Measurements from ENCODE around the gene TTC17.

DNA sequence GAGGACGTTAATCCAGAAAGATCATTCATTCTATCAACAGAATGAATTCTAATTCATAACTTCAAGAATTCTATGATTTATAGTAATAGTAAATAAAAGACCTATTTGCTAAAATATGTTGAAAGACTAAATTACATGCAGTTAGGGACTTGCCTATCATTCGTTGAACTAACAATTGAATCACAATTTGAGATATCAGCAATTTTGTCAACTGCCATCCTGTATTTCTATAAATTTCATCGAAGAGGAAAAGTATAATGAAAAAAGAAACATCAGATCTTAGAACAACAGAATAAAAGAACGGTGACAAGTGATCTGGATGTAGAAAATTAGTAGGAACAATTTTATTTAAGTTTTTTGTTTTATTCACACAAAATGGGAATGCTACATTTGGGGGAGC lies 4.4 kb upstream of the TTC17 start:
- no peak for TF ChIP-seq POLR2A (IDR thresholded peaks at IDR 0.05; ENCODE audit: low read depth, low read length)
- TF ChIP-seq POLR2AphosphoS5 (IDR thresholded peaks at IDR 0.05; ENCODE audit: low read depth, low read length) = no peak
- no peak for TF ChIP-seq TAF1 (IDR thresholded peaks at IDR 0.05; ENCODE audit: low read depth, low read length)
- TF ChIP-seq POU2F2 (IDR thresholded peaks at IDR 0.05; ENCODE audit: low read depth, low read length) = no peak
- no peak for TF ChIP-seq SPI1 (IDR thresholded peaks at IDR 0.05; ENCODE audit: low read depth, low read length)
- TF ChIP-seq PAX5 (IDR thresholded peaks at IDR 0.05; ENCODE audit: insufficient read depth, low read length, severe bottlenecking) = no peak

All from GM12891 (cell line).